Measurements from ENCODE around the gene DBP.

Gene DBP

GRCh38 chr19:48606463-48607358 is 30.5 kb downstream of the DBP start, which contains the start of gene SPACA4:
SPACA4 (plus strand) TSS chr19:48606742; CDS start chr19:48606979, 237 bp downstream.
- H3K79me1 ChIP-seq (ENCODE audit: low read depth, low read length), result peaks cover 2% of the 10 kb centered on the region
- H3K4me2 ChIP-seq (ENCODE audit: insufficient read depth, low read length, poor library complexity, severe bottlenecking), result no peak within 1 kb of the TSS
- no CpG with 5 or more reads among the region's 39 CpGs for WGBS, 2 donors (ENCODE audit: extremely low coverage in 2 of 2, insufficient read length in 2 of 2, insufficient replicate concordance in 1 of 2)
- peak within 1 kb of the TSS; percentile 29 for H3K23ac ChIP-seq (ENCODE audit: low read depth, low read length, poor library complexity)
- H3K27ac ChIP-seq (replicated peaks; ENCODE audit: low read length), result no peak within 1 kb of the TSS
- H3K4me3 ChIP-seq (ENCODE audit: low read length in 2 of 2), result no peak within 1 kb of the TSS
- no peak within 1 kb of the TSS for H4K91ac ChIP-seq (ENCODE audit: low read depth, low read length, poor library complexity)
- H3K4me1 ChIP-seq (ENCODE audit: control insufficient read depth in 2 of 2, insufficient read depth in 1 of 2, low read depth in 1 of 2, low read length in 2 of 2), result no peaks in the 10 kb centered on the region
- peak within 1 kb of the TSS; percentile 20 for H2BK15ac ChIP-seq (ENCODE audit: low read length)
- peak within 1 kb of the TSS; percentile 32 for H3K4ac ChIP-seq (ENCODE audit: low read length)
- H3K18ac ChIP-seq (ENCODE audit: low read length), result peak within 1 kb of the TSS; percentile 52
- peak within 1 kb of the TSS; percentile 61 for H3K9ac ChIP-seq (ENCODE audit: low read depth, low read length, poor library complexity)
- H4K8ac ChIP-seq (ENCODE audit: low read depth, low read length), result no peak within 1 kb of the TSS
- H3K9me3 ChIP-seq (replicated peaks in 1 of 2; ENCODE audit: control insufficient read depth in 2 of 2, insufficient read depth in 1 of 2, low read depth in 1 of 2, low read length in 2 of 2), result no peaks in the 10 kb centered on the region
- H3K14ac ChIP-seq (ENCODE audit: low read length), result peak within 1 kb of the TSS; percentile 71
- H2AK5ac ChIP-seq (ENCODE audit: low read depth, low read length), result peak within 1 kb of the TSS; percentile 47
- no peaks in the 10 kb centered on the region for H3K27me3 ChIP-seq (ENCODE audit: control insufficient read depth in 3 of 3, insufficient read depth in 3 of 3, low read depth in 1 of 3, low read length in 3 of 3)
- no peak for DNase-seq (ENCODE audit: low spot score)
- H2AFZ ChIP-seq (ENCODE audit: low read length), result no peak within 1 kb of the TSS
- H2BK5ac ChIP-seq (ENCODE audit: low read length), result no peak within 1 kb of the TSS
- no peak within 1 kb of the TSS for H2BK120ac ChIP-seq (ENCODE audit: low read depth, low read length)
- no peaks in the 10 kb centered on the region for H3K36me3 ChIP-seq (replicated peaks in 1 of 2; ENCODE audit: control insufficient read depth in 2 of 2, insufficient read depth in 2 of 2, low read length in 2 of 2)
- no peak within 1 kb of the TSS for H2BK12ac ChIP-seq (ENCODE audit: low read length)

- H2AFZ ChIP-seq (ENCODE audit: low read length), result no peak overlapping the region
- WGBS, 2 donors (ENCODE audit: extremely low coverage in 2 of 2, insufficient read length in 2 of 2, insufficient replicate concordance in 1 of 2), result no CpG with 5 or more reads among the region's 9 CpGs
- peak overlapping the region; percentile 46 for H2AK5ac ChIP-seq (ENCODE audit: low read depth, low read length)
- H3K27ac ChIP-seq (replicated peaks; ENCODE audit: low read length), result no peak overlapping the region
- H3K4me1 ChIP-seq (ENCODE audit: control insufficient read depth in 2 of 2, insufficient read depth in 1 of 2, low read depth in 1 of 2, low read length in 2 of 2), result no peaks in the 10 kb centered on the region
- peaks cover 0 to under 1% (median 0%) of the 10 kb centered on the region in 3 experiments for H3K27me3 ChIP-seq (ENCODE audit: control insufficient read depth in 3 of 3, insufficient read depth in 3 of 3, low read depth in 1 of 3, low read length in 3 of 3)
- peaks cover 2% of the 10 kb centered on the region for H3K79me1 ChIP-seq (ENCODE audit: low read depth, low read length)
- no peak for DNase-seq (ENCODE audit: low spot score)
- H2BK5ac ChIP-seq (ENCODE audit: low read length), result no peak overlapping the region
- no peak overlapping the region for H2BK120ac ChIP-seq (ENCODE audit: low read depth, low read length)
- H3K9me3 ChIP-seq (replicated peaks in 1 of 2; ENCODE audit: control insufficient read depth in 2 of 2, insufficient read depth in 1 of 2, low read depth in 1 of 2, low read length in 2 of 2), result no peaks in the 10 kb centered on the region
- no peak overlapping the region for H3K9ac ChIP-seq (ENCODE audit: low read depth, low read length, poor library complexity)
- no peak overlapping the region for H3K4me2 ChIP-seq (ENCODE audit: insufficient read depth, low read length, poor library complexity, severe bottlenecking)
- H3K18ac ChIP-seq (ENCODE audit: low read length), result no peak overlapping the region
- no peak overlapping the region for H4K91ac ChIP-seq (ENCODE audit: low read depth, low read length, poor library complexity)
- no peak overlapping the region for H3K14ac ChIP-seq (ENCODE audit: low read length)
- no peak overlapping the region for H3K4ac ChIP-seq (ENCODE audit: low read length)
- H2BK15ac ChIP-seq (ENCODE audit: low read length), result no peak overlapping the region
- H4K8ac ChIP-seq (ENCODE audit: low read depth, low read length), result no peak overlapping the region
- H3K36me3 ChIP-seq (replicated peaks in 1 of 2; ENCODE audit: control insufficient read depth in 2 of 2, insufficient read depth in 2 of 2, low read length in 2 of 2), result no peaks in the 10 kb centered on the region
- no peak overlapping the region for H3K23ac ChIP-seq (ENCODE audit: low read depth, low read length, poor library complexity)
- H3K4me3 ChIP-seq (ENCODE audit: low read length in 2 of 2), result no peak overlapping the region
- no peak overlapping the region for H2BK12ac ChIP-seq (ENCODE audit: low read length)
These were observed 33.3 kb downstream of the DBP start for GRCh38 chr19:48603850-48604249.

GRCh38 chr19:48603449-48603848 is 33.7 kb downstream of the DBP start:
- Histone ChIP-seq H2BK15ac (ENCODE audit: low read length) (peak overlapping the region; percentile 75), H3K9me3 (replicated peaks in 1 of 2; ENCODE audit: control insufficient read depth in 2 of 2, insufficient read depth in 1 of 2, low read depth in 1 of 2, low read length in 2 of 2) (no peaks in the 10 kb centered on the region), H3K9ac (ENCODE audit: low read depth, low read length, poor library complexity) (no peak overlapping the region), H4K8ac (ENCODE audit: low read depth, low read length) (no peak overlapping the region), H3K18ac (ENCODE audit: low read length) (peak overlapping the region; percentile 87), H3K14ac (ENCODE audit: low read length) (no peak overlapping the region), H2AFZ (ENCODE audit: low read length) (no peak overlapping the region), H2AK5ac (ENCODE audit: low read depth, low read length) (peak overlapping the region; percentile 81), H3K4ac (ENCODE audit: low read length) (no peak overlapping the region), H4K91ac (ENCODE audit: low read depth, low read length, poor library complexity) (no peak overlapping the region), H2BK120ac (ENCODE audit: low read depth, low read length) (no peak overlapping the region), H3K23ac (ENCODE audit: low read depth, low read length, poor library complexity) (no peak overlapping the region), H3K36me3 (replicated peaks in 1 of 2; ENCODE audit: control insufficient read depth in 2 of 2, insufficient read depth in 2 of 2, low read length in 2 of 2) (no peaks in the 10 kb centered on the region), H2BK12ac (ENCODE audit: low read length) (peak overlapping the region; percentile 10), H3K79me1 (ENCODE audit: low read depth, low read length) (peaks cover 2% of the 10 kb centered on the region), H3K27ac (replicated peaks; ENCODE audit: low read length) (no peak overlapping the region), H3K27me3 (ENCODE audit: control insufficient read depth in 3 of 3, insufficient read depth in 3 of 3, low read depth in 1 of 3, low read length in 3 of 3) (peaks cover 0 to 5% (median 0%) of the 10 kb centered on the region in 3 experiments), H2BK5ac (ENCODE audit: low read length) (peak overlapping the region; percentile 53), H3K4me2 (ENCODE audit: insufficient read depth, low read length, poor library complexity, severe bottlenecking) (no peak overlapping the region), H3K4me3 (ENCODE audit: low read length in 2 of 2) (no peak overlapping the region), H3K4me1 (ENCODE audit: control insufficient read depth in 2 of 2, insufficient read depth in 1 of 2, low read depth in 1 of 2, low read length in 2 of 2) (no peaks in the 10 kb centered on the region)
- DNase-seq (ENCODE audit: low spot score), result no peak
- WGBS, 2 donors (ENCODE audit: extremely low coverage in 2 of 2, insufficient read length in 2 of 2, insufficient replicate concordance in 1 of 2), result no CpG with 5 or more reads among the region's 39 CpGs

GRCh38 chr19:48603001-48603400 is 34.2 kb downstream of the DBP start:
- Histone ChIP-seq H3K23ac (ENCODE audit: low read depth, low read length, poor library complexity) (no peak overlapping the region), H2AK5ac (ENCODE audit: low read depth, low read length) (peak overlapping the region; percentile 81), H3K4me1 (ENCODE audit: control insufficient read depth in 2 of 2, insufficient read depth in 1 of 2, low read depth in 1 of 2, low read length in 2 of 2) (no peaks in the 10 kb centered on the region), H2BK120ac (ENCODE audit: low read depth, low read length) (no peak overlapping the region), H3K9ac (ENCODE audit: low read depth, low read length, poor library complexity) (no peak overlapping the region), H2AFZ (ENCODE audit: low read length) (no peak overlapping the region), H3K18ac (ENCODE audit: low read length) (peak overlapping the region; percentile 87), H3K79me1 (ENCODE audit: low read depth, low read length) (peaks cover 2% of the 10 kb centered on the region), H3K27me3 (ENCODE audit: control insufficient read depth in 3 of 3, insufficient read depth in 3 of 3, low read depth in 1 of 3, low read length in 3 of 3) (peaks cover 0 to 6% (median 0%) of the 10 kb centered on the region in 3 experiments), H3K9me3 (replicated peaks in 1 of 2; ENCODE audit: control insufficient read depth in 2 of 2, insufficient read depth in 1 of 2, low read depth in 1 of 2, low read length in 2 of 2) (no peaks in the 10 kb centered on the region), H4K91ac (ENCODE audit: low read depth, low read length, poor library complexity) (no peak overlapping the region), H3K4me3 (ENCODE audit: low read length in 2 of 2) (no peak overlapping the region), H3K4ac (ENCODE audit: low read length) (no peak overlapping the region), H2BK15ac (ENCODE audit: low read length) (peak overlapping the region; percentile 75), H3K27ac (replicated peaks; ENCODE audit: low read length) (no peak overlapping the region), H2BK12ac (ENCODE audit: low read length) (peak overlapping the region; percentile 10), H2BK5ac (ENCODE audit: low read length) (peak overlapping the region; percentile 53), H4K8ac (ENCODE audit: low read depth, low read length) (no peak overlapping the region), H3K14ac (ENCODE audit: low read length) (no peak overlapping the region), H3K4me2 (ENCODE audit: insufficient read depth, low read length, poor library complexity, severe bottlenecking) (no peak overlapping the region), H3K36me3 (replicated peaks in 1 of 2; ENCODE audit: control insufficient read depth in 2 of 2, insufficient read depth in 2 of 2, low read length in 2 of 2) (no peaks in the 10 kb centered on the region)
- no peak for DNase-seq (ENCODE audit: low spot score)
- WGBS, 2 donors (ENCODE audit: extremely low coverage in 2 of 2, insufficient read length in 2 of 2, insufficient replicate concordance in 1 of 2), result no CpG with 5 or more reads among the region's 9 CpGs

Measured in neuronal stem cell (in vitro differentiated cells).